Hypothalamus (tissue), 51 donors: Measurements from ENCODE around the gene EXOSC7.
A peak's percentile ranks its signal among the peaks of the same experiment; 100 is the strongest.

Experiments
- DNase-seq, 51 donors: peaks; one replicate each; lab custom pipeline; 2025; lab: John Stamatoyannopoulos, UW

Gene EXOSC7

GRCh38 chr3:44991326-44991725, 15.3 kb downstream of the EXOSC7 start:
- DNase-seq, result no peak

GRCh38 chr3:44992555-44993470, 16.8 kb downstream of the EXOSC7 start:
- DNase-seq, result no peak

DNA sequence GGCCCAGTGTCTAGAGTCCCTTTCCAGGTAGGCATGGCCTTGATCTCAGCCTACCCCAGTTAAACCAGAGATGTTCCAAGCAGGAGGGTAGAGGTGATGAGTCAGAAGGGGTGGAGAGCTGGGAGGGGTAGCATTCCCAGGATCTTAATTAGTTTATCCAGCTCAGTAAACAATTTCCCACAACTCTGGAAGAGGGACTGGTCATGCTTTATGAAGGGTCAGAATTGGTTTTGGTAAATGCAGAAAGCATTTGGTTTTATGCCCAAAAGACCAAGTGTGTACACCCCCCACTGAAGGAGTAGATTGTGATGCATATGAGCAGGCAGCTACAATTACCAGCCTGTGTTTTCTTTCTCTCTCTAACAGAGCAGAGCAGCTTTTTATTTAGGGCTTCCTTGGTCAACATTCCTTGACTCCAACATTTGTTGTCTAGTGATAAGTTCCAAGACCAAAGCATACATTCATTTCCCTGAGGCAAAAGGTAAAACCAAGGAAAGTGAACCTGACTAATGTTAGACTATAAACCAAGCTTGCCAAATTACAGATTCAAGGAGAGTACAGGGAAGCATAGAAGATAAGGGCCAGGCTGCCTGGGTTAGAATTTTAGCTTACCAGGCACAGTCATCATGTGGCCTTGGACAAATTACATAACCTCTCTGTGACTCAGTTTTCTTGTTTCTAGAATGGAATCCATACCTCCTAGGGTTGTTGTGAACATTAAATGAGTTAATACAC, 17.6 kb downstream of the EXOSC7 start:
- no peak for DNase-seq

DNA sequence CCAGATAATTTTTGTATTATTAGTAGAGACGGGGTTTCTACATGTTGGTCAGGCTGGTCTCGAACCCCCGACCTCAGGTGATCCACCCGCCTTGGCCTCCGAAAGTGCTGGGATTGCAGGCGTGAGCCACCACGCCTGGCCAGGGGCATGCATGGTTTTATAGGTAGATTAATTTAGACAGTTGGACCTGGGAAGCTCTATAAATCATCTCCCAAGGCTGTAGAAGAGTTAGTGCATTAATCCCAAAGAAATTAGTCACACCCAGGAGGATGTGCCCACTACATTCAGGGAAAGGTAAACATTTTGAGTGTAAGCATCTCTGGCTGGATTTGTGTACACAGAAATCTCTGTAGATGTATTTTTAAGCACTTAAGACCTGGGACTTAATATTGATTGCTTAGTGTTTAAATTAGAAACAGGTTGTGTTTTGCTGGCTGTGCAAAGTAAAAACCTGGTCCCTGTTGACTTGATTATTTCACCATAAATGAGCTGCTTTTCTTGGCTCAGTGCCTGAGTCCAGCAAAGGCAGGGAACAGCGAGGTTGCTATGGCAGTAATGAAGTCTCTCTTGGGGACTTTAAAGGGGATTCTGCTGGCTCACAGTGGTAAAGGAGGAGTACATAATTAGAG, 19.2 kb downstream of the EXOSC7 start:
- DNase-seq, result peak in 12 of 51 donors; percentile 3 to 36 (median 14)

DNA sequence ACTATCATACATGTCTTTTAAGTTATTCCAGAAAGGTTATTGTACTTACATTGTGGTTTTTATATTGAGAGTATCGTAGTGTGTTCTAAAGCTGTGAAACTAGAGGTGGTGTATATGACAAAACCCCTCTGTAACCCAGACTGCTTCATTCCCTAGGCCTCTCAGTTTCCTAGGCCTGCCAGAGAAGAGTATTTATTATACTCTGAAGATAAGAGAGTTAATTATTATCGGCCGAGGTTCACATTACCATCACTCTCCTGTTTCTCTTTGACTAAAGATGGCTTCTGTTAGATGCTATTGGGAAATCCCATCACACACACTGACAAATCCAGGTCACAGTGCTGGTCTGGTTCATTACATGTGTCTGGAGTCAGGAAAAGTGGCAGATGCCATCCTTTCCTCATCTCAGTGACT, 20.5 kb downstream of the EXOSC7 start:
- DNase-seq, result no peak

- DNase-seq, result no peak
These were observed 23.7 kb downstream of the EXOSC7 start for GRCh38 chr3:44999782-45000181.

- no peak for DNase-seq
These were observed 24.8 kb downstream of the EXOSC7 start for GRCh38 chr3:45000823-45001222.

DNA sequence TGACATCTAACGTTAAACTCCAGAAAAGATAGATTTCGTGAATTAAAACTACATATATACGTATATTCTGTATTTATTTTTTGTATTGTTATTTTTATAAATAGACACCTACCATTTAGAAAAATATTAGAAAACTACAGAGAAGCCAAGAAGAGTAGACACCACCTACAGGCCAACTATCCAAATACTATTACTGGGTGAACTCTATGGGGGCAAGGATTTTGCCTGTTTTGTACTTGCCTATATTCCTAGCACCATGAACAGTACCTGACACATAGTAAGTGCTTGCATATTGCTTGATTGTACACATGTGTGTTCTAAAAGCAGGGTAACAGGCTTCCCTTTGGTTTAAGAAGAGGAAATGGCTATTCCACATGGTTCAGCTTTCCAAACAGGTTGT, 25.7 kb downstream of the EXOSC7 start:
- no peak for DNase-seq

GRCh38 chr3:45002139-45002660, 26.2 kb downstream of the EXOSC7 start:
- no peak for DNase-seq

DNA sequence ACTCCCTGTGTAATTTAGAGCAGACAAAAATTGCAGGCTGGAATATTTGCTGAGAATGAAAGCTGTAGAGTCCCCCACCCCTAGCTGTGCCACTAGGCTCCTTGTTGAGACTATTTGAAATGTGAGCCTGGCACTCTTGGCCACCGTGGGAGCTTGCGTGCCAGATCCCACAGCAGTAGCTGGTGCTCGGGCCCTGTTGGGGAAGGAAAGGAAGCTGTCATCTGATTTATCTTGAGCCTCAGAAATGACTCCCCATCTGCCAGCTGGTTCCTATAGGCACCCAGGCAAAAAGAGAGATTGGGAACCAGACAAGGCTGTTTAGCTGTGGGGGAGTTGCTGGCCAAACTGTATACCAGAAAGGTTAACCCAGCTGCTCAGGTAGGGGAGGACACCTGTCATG, 26.7 kb downstream of the EXOSC7 start:
- DNase-seq, result no peak

DNA sequence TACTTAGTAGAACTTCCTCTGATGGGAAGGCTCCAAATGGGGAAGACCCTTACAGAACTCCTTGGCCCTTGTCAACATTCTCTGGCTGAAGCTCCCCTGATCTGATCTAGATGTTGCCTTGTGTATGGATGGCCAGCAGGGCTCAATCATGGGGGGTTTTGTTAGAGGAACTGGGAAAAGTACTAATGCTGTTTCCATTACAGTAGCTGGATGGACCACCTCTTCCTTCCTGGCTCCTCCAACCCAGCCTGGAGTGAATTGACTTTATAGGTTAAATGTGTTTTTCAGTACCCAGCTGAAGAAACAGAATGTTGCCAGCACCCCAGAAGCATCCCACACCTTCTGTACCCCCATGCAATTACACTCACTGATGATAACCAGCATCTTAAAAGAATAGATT, 27.4 kb downstream of the EXOSC7 start:
- no peak for DNase-seq

- no peak for DNase-seq
These were observed 27.8 kb downstream of the EXOSC7 start for GRCh38 chr3:45003859-45004258.

GRCh38 chr3:45007091-45007490, 31.0 kb downstream of the EXOSC7 start:
- DNase-seq, result no peak

GRCh38 chr3:45008117-45008516, 32.1 kb downstream of the EXOSC7 start:
- DNase-seq, result no peak

- DNase-seq, result no peak
These were observed 33.8 kb downstream of the EXOSC7 start for GRCh38 chr3:45009868-45010267.

- no peak for DNase-seq
These were observed 34.8 kb downstream of the EXOSC7 start for GRCh38 chr3:45010811-45011333.

DNA sequence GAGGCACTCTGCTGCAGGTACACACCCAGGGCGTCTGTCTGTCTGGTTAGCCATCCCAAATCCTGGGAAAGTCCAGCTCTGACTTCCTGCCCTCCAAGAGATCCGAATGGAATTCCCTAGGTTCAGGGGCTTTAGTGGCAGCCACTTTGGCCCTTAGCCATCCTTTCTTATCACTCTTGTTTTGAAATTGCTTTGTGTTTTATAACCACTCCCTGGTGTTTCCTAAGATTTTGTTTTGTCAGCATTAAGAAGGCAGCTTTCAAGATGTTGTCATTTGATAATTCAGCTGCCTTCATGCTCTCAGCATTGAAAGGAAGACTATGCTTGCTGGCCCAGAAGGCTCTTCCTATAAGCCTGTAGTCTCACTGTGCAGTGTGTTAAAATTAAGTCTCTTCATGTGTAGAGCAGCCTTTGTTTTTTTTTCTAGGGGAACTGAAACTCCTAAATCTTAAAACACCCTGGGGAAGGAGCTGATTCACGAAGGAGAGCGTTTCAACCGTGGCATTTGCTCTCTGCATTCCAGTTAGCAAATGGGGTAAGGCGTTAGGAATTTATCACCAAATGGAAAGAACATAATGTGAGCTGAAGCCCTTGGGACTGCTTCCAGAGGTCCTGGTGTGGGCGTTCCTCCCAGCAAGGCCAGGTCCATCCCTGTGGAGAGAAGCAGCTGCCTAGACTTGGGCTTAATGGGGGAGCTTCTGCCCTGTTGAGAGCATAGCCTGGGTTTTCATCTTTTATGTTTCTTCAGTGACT, 35.9 kb downstream of the EXOSC7 start:
- DNase-seq, result no peak

DNA sequence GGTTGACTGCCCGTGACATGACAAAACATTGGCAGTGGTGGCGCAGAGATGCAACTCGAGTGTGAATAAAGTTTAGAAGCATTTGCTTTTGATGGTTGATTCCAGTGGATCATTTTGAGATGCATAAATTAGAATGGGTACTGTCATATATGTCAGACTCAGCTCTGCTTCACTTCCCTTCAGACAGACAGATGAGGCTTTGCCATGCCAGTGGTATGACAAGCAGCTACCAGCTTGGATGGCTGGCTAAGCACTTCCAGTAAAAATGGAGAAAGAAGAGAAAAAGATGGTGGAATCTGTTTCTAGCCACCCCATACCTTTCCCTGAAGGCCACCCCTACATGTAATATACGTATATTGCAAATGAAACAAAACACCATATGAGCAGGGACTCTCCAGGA, 36.5 kb downstream of the EXOSC7 start:
- no peak for DNase-seq

GRCh38 chr3:45016916-45017315, 40.9 kb downstream of the EXOSC7 start:
- DNase-seq, result no peak

- DNase-seq, result no peak
These were observed 41.8 kb downstream of the EXOSC7 start for GRCh38 chr3:45017821-45018220.
